ENCODE data around the gene IGF1. TPM values are rescaled to one million over a fixed set of nuclear protein-coding genes. Genes with fewer than 3 reads are reported as not detected.

The IGF1 gene
- total RNA-seq, 4 donors from 2014 or later = 8.3 to 22.7 (median 17.9) TPM

- Histone ChIP-seq H3K27ac (no peak overlapping the region), H3K4me3 (no peak overlapping the region), H3K4me1 (no peaks in the 10 kb centered on the region), H3K27me3 (no peaks in the 10 kb centered on the region), H3K36me3 (no peaks in the 10 kb centered on the region), H3K9me3 (no peaks in the 10 kb centered on the region)
- TF ChIP-seq, protein P1, sequence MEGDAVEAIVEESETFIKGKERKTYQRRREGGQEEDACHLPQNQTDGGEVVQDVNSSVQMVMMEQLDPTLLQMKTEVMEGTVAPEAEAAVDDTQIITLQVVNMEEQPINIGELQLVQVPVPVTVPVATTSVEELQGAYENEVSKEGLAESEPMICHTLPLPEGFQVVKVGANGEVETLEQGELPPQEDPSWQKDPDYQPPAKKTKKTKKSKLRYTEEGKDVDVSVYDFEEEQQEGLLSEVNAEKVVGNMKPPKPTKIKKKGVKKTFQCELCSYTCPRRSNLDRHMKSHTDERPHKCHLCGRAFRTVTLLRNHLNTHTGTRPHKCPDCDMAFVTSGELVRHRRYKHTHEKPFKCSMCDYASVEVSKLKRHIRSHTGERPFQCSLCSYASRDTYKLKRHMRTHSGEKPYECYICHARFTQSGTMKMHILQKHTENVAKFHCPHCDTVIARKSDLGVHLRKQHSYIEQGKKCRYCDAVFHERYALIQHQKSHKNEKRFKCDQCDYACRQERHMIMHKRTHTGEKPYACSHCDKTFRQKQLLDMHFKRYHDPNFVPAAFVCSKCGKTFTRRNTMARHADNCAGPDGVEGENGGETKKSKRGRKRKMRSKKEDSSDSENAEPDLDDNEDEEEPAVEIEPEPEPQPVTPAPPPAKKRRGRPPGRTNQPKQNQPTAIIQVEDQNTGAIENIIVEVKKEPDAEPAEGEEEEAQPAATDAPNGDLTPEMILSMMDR (IDR thresholded peaks at IDR 0.05 in 4 of 5, conservative IDR thresholded peaks at IDR 0.05 in 1 of 5) = no peak
- TF ChIP-seq POLR2A (IDR thresholded peaks at IDR 0.05) = no peak
- DNase-seq (no peak), ATAC-seq (no peak)
- intact Hi-C loops (cut with DNase I; ENCODE audit: low total_unique reads) (no loop called here), in situ Hi-C loops (cut with MboI; ENCODE audit: low sequenced_read_pairs in 4 of 4) (no loop called here)
Observed at GRCh38 chr12:102521662-102522277, 41.4 kb upstream of the IGF1 start.

DNA sequence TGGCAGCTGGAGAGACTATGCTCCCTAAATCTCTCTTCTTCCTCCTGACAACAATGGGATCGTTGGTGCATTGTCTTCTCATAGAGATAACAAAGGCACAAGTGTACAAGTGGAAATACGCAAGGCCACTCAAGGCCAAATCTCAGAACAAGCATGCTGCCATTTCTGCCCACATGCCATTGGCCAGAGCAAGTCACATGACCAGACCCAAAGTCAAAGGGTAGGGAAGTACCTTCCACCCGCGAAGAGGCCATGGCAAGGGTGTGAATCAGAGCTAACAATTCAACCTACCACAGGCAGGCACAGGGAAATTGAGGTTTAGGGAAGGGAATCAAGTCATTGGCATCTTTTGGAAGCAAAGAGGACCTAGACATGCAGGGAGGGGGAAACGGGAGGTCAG is 38.5 kb upstream of the IGF1 start:
- in situ Hi-C loops (cut with MboI; ENCODE audit: low sequenced_read_pairs in 4 of 4) = no loop called here
- Histone ChIP-seq H3K27ac (no peak overlapping the region), H3K4me1 (no peaks in the 10 kb centered on the region), H3K27me3 (no peaks in the 10 kb centered on the region), H3K36me3 (no peaks in the 10 kb centered on the region), H3K9me3 (no peaks in the 10 kb centered on the region), H3K4me3 (no peak overlapping the region)
- DNase-seq = no peak
- no peak for ATAC-seq
- intact Hi-C loops (cut with DNase I; ENCODE audit: low total_unique reads) = no loop called here
- TF ChIP-seq, protein P1 (IDR thresholded peaks at IDR 0.05 in 4 of 5, conservative IDR thresholded peaks at IDR 0.05 in 1 of 5) = no peak
- TF ChIP-seq POLR2A (IDR thresholded peaks at IDR 0.05) = no peak

GRCh38 chr12:102514696-102515095 is 34.3 kb upstream of the IGF1 start:
- intact Hi-C loops (cut with DNase I; ENCODE audit: low total_unique reads) (no loop called here), in situ Hi-C loops (cut with MboI; ENCODE audit: low sequenced_read_pairs in 4 of 4) (no loop called here)
- no peaks in the 10 kb centered on the region for H3K4me1 ChIP-seq
- TF ChIP-seq, protein P1 (IDR thresholded peaks at IDR 0.05 in 4 of 5, conservative IDR thresholded peaks at IDR 0.05 in 1 of 5) = no peak
- no peak for TF ChIP-seq POLR2A (IDR thresholded peaks at IDR 0.05)
- no peaks in the 10 kb centered on the region for H3K27me3 ChIP-seq
- ATAC-seq = no peak
- no peaks in the 10 kb centered on the region for H3K9me3 ChIP-seq
- no peaks in the 10 kb centered on the region for H3K36me3 ChIP-seq
- H3K27ac ChIP-seq = no peak overlapping the region
- H3K4me3 ChIP-seq = no peak overlapping the region
- no peak for DNase-seq

DNA sequence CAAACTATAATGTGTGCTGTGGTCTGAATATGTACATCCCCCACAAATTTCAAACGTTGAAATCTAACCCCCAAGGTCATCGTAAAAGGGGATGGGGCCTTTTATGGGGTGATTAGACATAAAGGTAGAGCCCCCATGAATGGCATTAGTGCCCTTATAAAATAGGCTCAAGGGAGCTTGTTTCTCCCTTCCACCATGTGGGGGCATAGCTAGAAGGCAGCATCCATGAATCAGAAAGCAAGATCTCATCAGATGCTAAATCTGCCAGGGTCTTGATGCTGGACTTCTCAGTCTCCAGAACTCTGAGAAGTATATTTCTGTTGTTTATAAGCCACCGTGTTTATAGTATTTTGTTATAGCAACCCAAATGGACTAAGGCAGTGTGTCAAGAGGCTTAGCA is 33.4 kb upstream of the IGF1 start:
- no peak overlapping the region for H3K27ac ChIP-seq
- H3K36me3 ChIP-seq = no peaks in the 10 kb centered on the region
- no peaks in the 10 kb centered on the region for H3K9me3 ChIP-seq
- intact Hi-C loops (cut with DNase I; ENCODE audit: low total_unique reads) = no loop called here
- no peak overlapping the region for H3K4me3 ChIP-seq
- TF ChIP-seq, protein P1 (IDR thresholded peaks at IDR 0.05 in 4 of 5, conservative IDR thresholded peaks at IDR 0.05 in 1 of 5) = no peak
- TF ChIP-seq POLR2A (IDR thresholded peaks at IDR 0.05) = no peak
- no peaks in the 10 kb centered on the region for H3K27me3 ChIP-seq
- ATAC-seq (no peak), DNase-seq (no peak)
- H3K4me1 ChIP-seq = no peaks in the 10 kb centered on the region
- in situ Hi-C loops (cut with MboI; ENCODE audit: low sequenced_read_pairs in 4 of 4) = no loop called here

GRCh38 chr12:102513272-102513671 is 32.9 kb upstream of the IGF1 start:
- TF ChIP-seq, protein P1 (IDR thresholded peaks at IDR 0.05 in 4 of 5, conservative IDR thresholded peaks at IDR 0.05 in 1 of 5) = no peak
- no peak for TF ChIP-seq POLR2A (IDR thresholded peaks at IDR 0.05)
- no peak overlapping the region for H3K27ac ChIP-seq
- ATAC-seq = no peak
- no peak overlapping the region for H3K4me3 ChIP-seq
- H3K27me3 ChIP-seq = no peaks in the 10 kb centered on the region
- no peak for DNase-seq
- no peaks in the 10 kb centered on the region for H3K9me3 ChIP-seq
- intact Hi-C loops (cut with DNase I; ENCODE audit: low total_unique reads) = no loop called here
- H3K36me3 ChIP-seq = no peaks in the 10 kb centered on the region
- in situ Hi-C loops (cut with MboI; ENCODE audit: low sequenced_read_pairs in 4 of 4) = no loop called here
- H3K4me1 ChIP-seq = no peaks in the 10 kb centered on the region
